GM10248 (cell line): ENCODE data around the gene FUT3.
"Not testable (repeated sequence)": the region's sequence is repeated elsewhere in the genome, so short reads cannot be mapped to it uniquely, and the experiment has no call there.

ENCODE experiments used
- CTCF ChIA-PET: fragments of 300-600 bp; sonication (Branson Sonifier 250); formaldehyde crosslinking; extraction: SDS; loops from one replicate; lab custom pipeline; 2021; ENCODE audit warnings: antibody characterized with exemption; lab: Yijun Ruan, JAX
- POLR2A ChIA-PET: fragments of 350-650 bp; sonication (Branson Sonifier 250); formaldehyde crosslinking; extraction: SDS; loops from one replicate; lab custom pipeline; 2020; ENCODE audit warnings: antibody characterized with exemption; lab: Yijun Ruan, JAX
- DNase-seq: peaks from one replicate; pipeline ENCODE4 v3.0.0; 2012; ENCODE audit errors: extremely low spot score
- TF ChIP-seq, protein P1 (sequence below): IDR thresholded peaks from 2 replicates; pipeline ENCODE4 v1.5.1; 2012; ENCODE audit warnings: mild to moderate bottlenecking, low read depth; ENCODE audit errors: extremely low read depth, missing control alignments, control extremely low read depth

The FUT3 gene

DNA sequence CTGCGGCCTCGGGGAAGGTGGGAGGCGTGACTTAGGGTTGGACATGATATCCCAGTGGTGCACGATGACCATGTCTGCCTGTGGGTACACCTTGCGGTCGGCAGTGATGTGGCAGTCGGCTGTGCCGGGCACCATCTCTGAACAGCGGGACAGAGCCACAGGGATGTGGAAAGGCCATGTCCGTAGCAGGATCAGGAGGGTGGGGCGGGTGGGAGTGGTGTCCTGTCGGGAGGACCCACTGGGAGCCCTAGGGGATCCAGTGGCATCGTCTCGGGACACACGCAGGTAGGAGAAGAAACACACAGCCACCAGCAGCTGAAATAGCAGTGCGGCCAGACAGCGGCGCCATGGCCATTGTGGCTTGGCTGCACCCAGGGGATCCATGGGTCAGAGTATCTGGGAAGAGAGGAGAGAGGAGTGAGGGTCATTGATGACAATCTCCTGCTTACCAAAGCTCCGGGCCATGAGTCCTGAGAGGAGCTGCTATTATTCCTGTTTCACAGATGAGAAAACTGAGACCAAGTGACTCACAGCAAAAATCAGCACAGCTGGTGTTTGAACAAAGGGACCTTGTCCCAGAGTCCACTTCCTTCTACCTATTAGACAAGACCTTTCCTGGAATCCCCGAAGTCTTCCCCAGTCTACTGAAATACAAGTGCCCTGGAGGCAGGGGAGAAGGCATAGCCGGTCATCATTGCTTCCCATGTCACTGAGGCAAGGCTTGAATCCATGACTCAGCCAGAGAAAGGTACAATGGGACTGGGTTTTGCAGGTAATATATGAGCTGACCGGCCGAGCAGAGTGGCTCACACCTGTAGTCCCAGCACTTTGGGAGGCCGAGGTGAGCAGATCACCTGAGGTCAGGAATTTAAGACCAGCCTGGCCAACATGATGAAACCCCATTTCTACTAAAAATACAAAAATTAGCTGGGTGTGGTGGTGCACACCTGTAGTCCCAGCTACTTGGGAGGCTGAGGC, 6.5 kb downstream of the FUT3 start:
- POLR2A ChIA-PET, result no interaction called here
- DNase-seq, result no peak
- TF ChIP-seq, protein P1, sequence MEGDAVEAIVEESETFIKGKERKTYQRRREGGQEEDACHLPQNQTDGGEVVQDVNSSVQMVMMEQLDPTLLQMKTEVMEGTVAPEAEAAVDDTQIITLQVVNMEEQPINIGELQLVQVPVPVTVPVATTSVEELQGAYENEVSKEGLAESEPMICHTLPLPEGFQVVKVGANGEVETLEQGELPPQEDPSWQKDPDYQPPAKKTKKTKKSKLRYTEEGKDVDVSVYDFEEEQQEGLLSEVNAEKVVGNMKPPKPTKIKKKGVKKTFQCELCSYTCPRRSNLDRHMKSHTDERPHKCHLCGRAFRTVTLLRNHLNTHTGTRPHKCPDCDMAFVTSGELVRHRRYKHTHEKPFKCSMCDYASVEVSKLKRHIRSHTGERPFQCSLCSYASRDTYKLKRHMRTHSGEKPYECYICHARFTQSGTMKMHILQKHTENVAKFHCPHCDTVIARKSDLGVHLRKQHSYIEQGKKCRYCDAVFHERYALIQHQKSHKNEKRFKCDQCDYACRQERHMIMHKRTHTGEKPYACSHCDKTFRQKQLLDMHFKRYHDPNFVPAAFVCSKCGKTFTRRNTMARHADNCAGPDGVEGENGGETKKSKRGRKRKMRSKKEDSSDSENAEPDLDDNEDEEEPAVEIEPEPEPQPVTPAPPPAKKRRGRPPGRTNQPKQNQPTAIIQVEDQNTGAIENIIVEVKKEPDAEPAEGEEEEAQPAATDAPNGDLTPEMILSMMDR, result no peak
- CTCF ChIA-PET, result interaction anchor here (1.1 kb wide), 1 partner anchor 178 kb away, joined by 3 read pairs; no protein-coding TSS in a partner anchor

DNA sequence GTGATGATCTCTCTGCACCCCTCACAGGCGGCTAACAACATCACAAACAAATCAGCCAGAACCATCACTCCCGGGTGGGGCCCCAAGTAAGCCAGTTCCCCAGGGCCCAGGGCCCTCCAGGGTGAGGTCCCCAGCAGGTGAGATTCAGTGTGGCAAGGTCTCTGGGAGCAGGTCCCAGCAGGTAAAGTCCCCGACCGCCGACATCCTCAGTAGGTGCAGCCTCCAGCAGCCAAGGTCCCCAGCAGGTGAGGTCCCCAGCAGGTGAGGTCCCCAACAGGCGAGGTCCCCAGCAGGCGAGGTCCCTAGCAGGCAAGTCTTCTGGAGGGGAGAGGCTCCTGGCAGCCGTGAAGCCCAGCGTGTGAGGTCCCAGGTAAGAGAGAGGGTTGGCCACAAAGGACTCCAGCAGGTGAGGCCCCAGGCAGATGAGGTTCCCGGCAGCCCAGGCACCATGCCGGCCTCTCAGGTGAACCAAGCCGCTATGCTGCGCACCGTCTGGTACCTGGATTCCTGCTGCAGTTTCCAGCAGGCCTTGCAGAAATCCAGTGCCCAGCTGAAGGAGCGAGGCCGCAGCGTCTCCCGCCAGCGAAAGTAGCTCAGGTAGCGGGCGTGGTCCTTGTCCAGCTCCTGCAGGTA, 7.8 kb downstream of the FUT3 start:
- POLR2A ChIA-PET, result no interaction called here
- CTCF ChIA-PET, result interaction anchor here (1.1 kb wide), 1 partner anchor 39 kb away, joined by 3 read pairs; the partner anchor contains the start of gene NRTN
- DNase-seq, result no peak
- TF ChIP-seq, protein P1, result no peak

DNA sequence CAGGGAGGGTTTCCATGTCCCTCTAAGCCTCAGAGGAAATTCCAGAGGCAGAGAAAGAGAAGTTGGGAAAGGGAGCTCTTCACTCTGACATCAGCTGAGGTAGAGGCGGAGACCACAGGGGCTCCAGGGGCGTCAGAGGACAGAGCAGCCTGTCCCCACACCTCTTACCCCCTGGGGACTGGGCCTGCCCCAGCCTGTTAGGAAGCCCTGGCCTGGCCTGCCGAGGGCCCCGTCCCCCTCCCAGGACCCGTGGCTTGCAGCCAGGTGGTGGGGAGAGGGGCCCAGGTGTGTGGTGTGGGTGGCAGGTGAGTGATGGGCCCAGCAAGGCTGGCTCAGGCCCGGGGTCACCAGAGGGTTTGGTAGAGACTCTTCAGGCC, 9.5 kb downstream of the FUT3 start:
- POLR2A ChIA-PET, DNase-seq: not testable (repeated sequence)
- CTCF ChIA-PET, result interaction anchor here (2.2 kb wide), 1 partner anchor 13 kb away, joined by 5 read pairs; no protein-coding TSS in a partner anchor

DNA sequence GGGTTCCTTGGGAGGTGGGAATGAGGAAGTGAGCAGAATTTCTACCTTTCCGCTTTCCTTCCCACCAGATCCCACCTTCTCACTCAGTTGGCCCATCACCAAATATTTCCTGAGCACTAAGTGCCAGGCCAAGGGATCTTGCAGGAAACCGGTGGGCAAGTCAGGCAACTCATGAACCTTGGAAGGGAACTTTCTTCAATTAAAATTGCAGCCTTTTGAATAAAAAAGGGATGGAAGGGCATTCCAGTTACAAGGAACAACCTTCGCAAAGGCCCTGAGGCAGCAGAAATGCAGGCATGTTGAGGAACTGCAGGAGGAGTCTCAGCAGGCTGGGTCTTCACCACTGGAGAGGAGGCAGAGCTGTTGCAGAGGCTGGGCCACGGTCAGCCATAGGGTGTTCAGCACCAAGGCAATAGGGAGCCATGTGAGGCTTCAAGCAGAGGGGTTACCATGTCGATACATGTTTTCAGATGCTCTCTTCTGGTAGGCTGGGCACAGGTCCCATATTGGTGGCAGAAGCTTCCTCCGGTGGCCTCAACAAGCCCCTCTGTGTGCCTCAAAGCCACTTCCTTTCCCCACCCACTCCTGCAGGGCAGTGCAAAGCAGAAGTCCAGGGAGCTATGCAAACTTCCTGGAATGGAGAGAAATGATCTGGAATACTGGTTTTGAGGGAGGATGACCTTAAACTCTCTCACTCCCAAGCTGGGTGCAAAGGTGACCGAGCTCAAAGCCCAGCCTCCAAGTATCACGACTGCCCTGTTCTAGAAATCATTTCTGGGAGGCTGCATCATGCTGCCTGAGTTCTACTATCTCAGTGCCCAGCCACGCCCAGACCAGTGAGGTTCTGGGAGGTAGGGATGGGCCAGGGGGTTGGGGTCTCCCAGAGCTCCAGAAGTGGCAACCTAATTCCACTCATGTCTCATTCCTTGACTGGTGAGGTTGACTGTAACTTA, 11.9 kb downstream of the FUT3 start, which contains the start of gene FUT6:
Gene FUT6 (minus strand): TSS at position 638 of the 953 bp plus-strand sequence. CDS start 7,135 bp downstream, outside the sequence.
- POLR2A ChIA-PET, result interaction anchor here (1.0 kb wide), 1 partner anchor 11 kb away, joined by 4 read pairs; no protein-coding TSS in a partner anchor
- DNase-seq, result no peak
- CTCF ChIA-PET, result interaction anchor here (0.9 to 2.2 kb wide), 3 partner anchors 10 to 35 kb away, joined by 4 to 6 read pairs (median 5); no protein-coding TSS in a partner anchor
- TF ChIP-seq, protein P1, result no peak

DNA sequence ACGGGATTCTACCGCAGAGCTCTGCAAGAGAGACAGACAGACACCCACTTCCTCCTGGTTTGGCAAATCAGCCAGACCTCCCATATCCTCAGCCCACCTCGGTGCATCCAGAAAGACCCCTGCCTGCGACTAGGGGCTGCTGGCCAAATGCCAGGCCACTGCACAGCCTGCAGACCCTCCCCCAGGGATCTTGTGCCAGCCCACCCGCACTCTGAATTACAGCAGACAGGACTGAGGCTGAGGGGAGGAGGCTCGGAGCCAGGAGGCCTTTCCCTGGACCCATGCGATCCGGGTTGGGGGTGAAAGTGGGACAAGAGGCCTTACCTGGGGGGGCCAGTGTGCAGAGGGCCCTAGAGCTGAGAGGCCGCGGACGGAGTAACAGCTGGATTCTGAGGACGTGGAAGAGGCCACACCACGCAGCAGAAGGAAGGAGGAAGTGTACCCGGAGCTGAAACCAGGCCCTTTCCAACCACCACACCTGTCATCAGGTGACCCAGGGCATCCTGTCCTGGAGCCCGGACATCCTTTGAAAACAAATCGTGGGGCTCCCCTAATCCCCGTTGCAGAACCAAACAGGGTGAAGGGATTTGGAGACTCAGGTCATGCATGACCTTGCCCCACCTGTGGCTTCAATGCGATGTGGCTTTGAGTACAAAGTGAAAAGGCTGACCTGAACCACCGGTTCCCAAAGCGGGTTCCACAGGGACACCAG, 12.7 kb downstream of the FUT3 start:
- ChIA-PET POLR2A (no interaction called here), CTCF (interaction anchor here (0.9 to 1.0 kb wide), 2 partner anchors 10 to 34 kb away, joined by 3 to 4 read pairs; no protein-coding TSS in a partner anchor)
- TF ChIP-seq, protein P1, result no peak
- no peak for DNase-seq
